CD4-positive, alpha-beta T cell treated with Interferon alpha-2 for 1 hour (primary cell): ENCODE results near the gene MSI2.
A peak's percentile ranks its signal among the peaks of the same experiment; 100 is the strongest.

Experiments
- DNase-seq, 2 donors: peaks; one replicate each; pipeline ENCODE4 v3.0.0-alpha.2; 2020 to 2022

Gene MSI2

GRCh38 chr17:57271821-57272220 lies 15.5 kb downstream of the MSI2 start:
- DNase-seq, result no peak

GRCh38 chr17:57273490-57273889 lies 17.2 kb downstream of the MSI2 start:
- no peak for DNase-seq

- no peak for DNase-seq
Observed at GRCh38 chr17:57274162-57274561, 17.8 kb downstream of the MSI2 start.

GRCh38 chr17:57275071-57275764 lies 18.9 kb downstream of the MSI2 start:
- DNase-seq, result no peak

- DNase-seq, result no peak
Observed at GRCh38 chr17:57276621-57277020, 20.3 kb downstream of the MSI2 start.

- DNase-seq, result no peak
Observed at GRCh38 chr17:57277923-57278604, 21.7 kb downstream of the MSI2 start.

- DNase-seq, result no peak
Observed at GRCh38 chr17:57278740-57279387, 22.5 kb downstream of the MSI2 start.

GRCh38 chr17:57279432-57279831 lies 23.1 kb downstream of the MSI2 start:
- DNase-seq, result no peak

- DNase-seq, result peak in 1 of 2 donors; percentile 27
Observed at GRCh38 chr17:57281887-57282286, 25.6 kb downstream of the MSI2 start.

- no peak for DNase-seq
Observed at GRCh38 chr17:57282296-57282695, 26.0 kb downstream of the MSI2 start.

GRCh38 chr17:57283203-57283971 lies 27.1 kb downstream of the MSI2 start:
- no peak for DNase-seq

GRCh38 chr17:57284583-57284982 lies 28.3 kb downstream of the MSI2 start:
- DNase-seq, result peak in 1 of 2 donors; percentile 20

GRCh38 chr17:57284984-57285646 lies 28.8 kb downstream of the MSI2 start:
- peak; percentile 33 to 41 for DNase-seq

- DNase-seq, result no peak
Observed at GRCh38 chr17:57285701-57286100, 29.4 kb downstream of the MSI2 start.

- DNase-seq, result no peak
Observed at GRCh38 chr17:57286399-57287105, 30.2 kb downstream of the MSI2 start.

- DNase-seq, result no peak
Observed at GRCh38 chr17:57288040-57288772, 31.9 kb downstream of the MSI2 start.

- no peak for DNase-seq
Observed at GRCh38 chr17:57288773-57289121, 32.4 kb downstream of the MSI2 start.

- no peak for DNase-seq
Observed at GRCh38 chr17:57289130-57289529, 32.8 kb downstream of the MSI2 start.

- DNase-seq, result no peak
Observed at GRCh38 chr17:57289613-57290012, 33.3 kb downstream of the MSI2 start.

GRCh38 chr17:57290981-57291380 lies 34.7 kb downstream of the MSI2 start:
- no peak for DNase-seq

- no peak for DNase-seq
Observed at GRCh38 chr17:57292091-57292490, 35.8 kb downstream of the MSI2 start.
